ENCODE results near the gene SBF2.

GRCh38 chr11:9732453-9732852 lies 561.6 kb downstream of the SBF2 start:
- TF ChIP-seq POLR2AphosphoS5 (IDR thresholded peaks at IDR 0.05; ENCODE audit: insufficient read depth, low read depth, low read length) = no peak
- TF ChIP-seq MYC (IDR thresholded peaks at IDR 0.05; ENCODE audit: low read depth, low read length) = no peak
- no peak for TF ChIP-seq CTCF (IDR thresholded peaks at IDR 0.05; ENCODE audit: extremely low read depth in 1 of 2, insufficient read depth in 1 of 2, low read depth in 1 of 2, low read length in 2 of 2)
- TF ChIP-seq JUN (IDR thresholded peaks at IDR 0.05; ENCODE audit: borderline replicate concordance, insufficient read depth, insufficient read length, low read depth) = no peak
- TF ChIP-seq POLR2A (IDR thresholded peaks at IDR 0.05; ENCODE audit: low read depth, low read length) = no peak
- TF ChIP-seq EZH2 (IDR thresholded peaks at IDR 0.05; ENCODE audit: borderline replicate concordance, low read depth, low read length, severe bottlenecking) = no peak
- TF ChIP-seq MAX (IDR thresholded peaks at IDR 0.05; ENCODE audit: insufficient read depth, insufficient read length) = no peak
- TF ChIP-seq FOS (IDR thresholded peaks at IDR 0.05; ENCODE audit: borderline replicate concordance, insufficient read depth, low read length) = no peak
- no peak for TF ChIP-seq GATA2 (IDR thresholded peaks at IDR 0.05; ENCODE audit: insufficient read depth, insufficient read length, low read depth, low read length)
